ENCODE data around the gene PDILT.

Gene PDILT

GRCh38 chr16:20401475-20402016, 3.0 kb downstream of the PDILT start:
- no peak for DNase-seq (ENCODE audit: low spot score)

GRCh38 chr16:20401066-20401465, 3.5 kb downstream of the PDILT start:
- DNase-seq (ENCODE audit: low spot score) = no peak

GRCh38 chr16:20399185-20399584, 5.4 kb downstream of the PDILT start:
- no peak for DNase-seq (ENCODE audit: low spot score)

- DNase-seq (ENCODE audit: low spot score) = no peak
Measured at GRCh38 chr16:20398603-20399002, 5.9 kb downstream of the PDILT start.

GRCh38 chr16:20397468-20398074, 7.0 kb downstream of the PDILT start:
- no peak for DNase-seq (ENCODE audit: low spot score)

- no peak for DNase-seq (ENCODE audit: low spot score)
Measured at GRCh38 chr16:20396846-20397467, 7.6 kb downstream of the PDILT start.

GRCh38 chr16:20395946-20396345, 8.6 kb downstream of the PDILT start:
- no peak for DNase-seq (ENCODE audit: low spot score)

GRCh38 chr16:20393801-20394577, 10.5 kb downstream of the PDILT start:
- no peak for DNase-seq (ENCODE audit: low spot score)

- no peak for DNase-seq (ENCODE audit: low spot score)
Measured at GRCh38 chr16:20391045-20391444, 13.5 kb downstream of the PDILT start.

- DNase-seq (ENCODE audit: low spot score) = no peak
Measured at GRCh38 chr16:20388854-20389253, 15.7 kb downstream of the PDILT start.

GRCh38 chr16:20387978-20388377, 16.6 kb downstream of the PDILT start:
- DNase-seq (ENCODE audit: low spot score) = no peak

- DNase-seq (ENCODE audit: low spot score) = peak; percentile 67
Measured at GRCh38 chr16:20385844-20386832, 18.4 kb downstream of the PDILT start.

GRCh38 chr16:20383106-20384029, 21.2 kb downstream of the PDILT start:
- peak; percentile 48 for DNase-seq (ENCODE audit: low spot score)

GRCh38 chr16:20382202-20382948, 22.2 kb downstream of the PDILT start:
- DNase-seq (ENCODE audit: low spot score) = no peak

GRCh38 chr16:20380782-20381181, 23.8 kb downstream of the PDILT start:
- DNase-seq (ENCODE audit: low spot score) = no peak

- no peak for DNase-seq (ENCODE audit: low spot score)
Measured at GRCh38 chr16:20377181-20377580, 27.4 kb downstream of the PDILT start.

GRCh38 chr16:20372701-20373100, 31.8 kb downstream of the PDILT start:
- DNase-seq (ENCODE audit: low spot score) = no peak

GRCh38 chr16:20369452-20370054, 35.0 kb downstream of the PDILT start:
- DNase-seq (ENCODE audit: low spot score) = no peak

GRCh38 chr16:20364051-20364450, 40.5 kb downstream of the PDILT start:
- DNase-seq (ENCODE audit: low spot score) = no peak

All from germinal center (tissue), 1 donor.